Bronchial epithelial cell (primary cell): ENCODE data around the gene BCLAF3. TPM values are rescaled to one million over a fixed set of nuclear protein-coding genes. Genes with fewer than 3 reads are reported as not detected.

Experiments
- DNase-seq: peaks from one replicate; pipeline ENCODE4 v3.0.0-alpha.2; 2010; ENCODE audit warnings: low read depth
- FAIRE-seq: peaks from 2 replicates; lab custom pipeline; 2011; peaks lifted over from hg19 to GRCh38; lab: Jason Lieb, UNC
- H3K27me3 ChIP-seq: 2 replicates; pipeline ENCODE4 v1.5.1; 2011; ENCODE audit warnings: low read length; ENCODE audit not compliant: control insufficient read depth, insufficient read depth
- H3K36me3 ChIP-seq: 2 replicates; pipeline ENCODE4 v1.5.1; 2011; ENCODE audit warnings: low read length; ENCODE audit not compliant: control insufficient read depth, insufficient read depth
- H3K4me3 ChIP-seq: 2 replicates; pipeline ENCODE4 v1.5.1; 2011; ENCODE audit warnings: mild to moderate bottlenecking, low read depth, low read length, control low read depth
- total RNA-seq: library from RNA; depleted of rRNA; stranded (reverse); fragments of >200 nt; gene quantifications from 2 replicates; pipeline ENCODE4 v1.2.1, GENCODE V29; 2014
- TF ChIP-seq, protein P1 (sequence below): IDR thresholded peaks from 2 replicates; pipeline ENCODE4 v1.5.1; 2011; ENCODE audit warnings: mild to moderate bottlenecking, moderate library complexity, low read length, control low read depth, inconsistent platforms; ENCODE audit not compliant: insufficient read depth, severe bottlenecking

Gene BCLAF3
- total RNA-seq, 1 donor from 2014 or later = 3.4 TPM

DNA sequence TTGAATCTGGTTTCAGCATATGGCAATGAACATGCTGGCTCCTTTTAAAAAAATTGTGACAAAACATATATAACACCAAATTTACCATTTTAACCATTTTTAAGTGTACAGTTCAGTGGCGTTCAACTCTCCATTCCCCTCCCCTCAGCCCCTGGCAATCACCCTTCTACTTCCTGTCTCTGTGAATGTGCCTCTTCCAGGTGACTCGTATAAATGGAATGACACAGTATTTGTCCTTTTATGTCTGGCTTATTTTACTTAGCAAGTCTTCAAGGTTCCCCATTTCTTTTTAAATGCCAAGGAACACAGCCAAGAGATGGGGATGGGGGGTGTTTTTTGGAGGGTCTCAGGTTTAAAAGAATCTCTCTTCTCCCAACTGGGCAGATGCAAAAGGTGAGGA lies 35.4 kb upstream of the BCLAF3 start:
- H3K36me3 ChIP-seq = no peaks in the 10 kb centered on the region
- TF ChIP-seq, protein P1, sequence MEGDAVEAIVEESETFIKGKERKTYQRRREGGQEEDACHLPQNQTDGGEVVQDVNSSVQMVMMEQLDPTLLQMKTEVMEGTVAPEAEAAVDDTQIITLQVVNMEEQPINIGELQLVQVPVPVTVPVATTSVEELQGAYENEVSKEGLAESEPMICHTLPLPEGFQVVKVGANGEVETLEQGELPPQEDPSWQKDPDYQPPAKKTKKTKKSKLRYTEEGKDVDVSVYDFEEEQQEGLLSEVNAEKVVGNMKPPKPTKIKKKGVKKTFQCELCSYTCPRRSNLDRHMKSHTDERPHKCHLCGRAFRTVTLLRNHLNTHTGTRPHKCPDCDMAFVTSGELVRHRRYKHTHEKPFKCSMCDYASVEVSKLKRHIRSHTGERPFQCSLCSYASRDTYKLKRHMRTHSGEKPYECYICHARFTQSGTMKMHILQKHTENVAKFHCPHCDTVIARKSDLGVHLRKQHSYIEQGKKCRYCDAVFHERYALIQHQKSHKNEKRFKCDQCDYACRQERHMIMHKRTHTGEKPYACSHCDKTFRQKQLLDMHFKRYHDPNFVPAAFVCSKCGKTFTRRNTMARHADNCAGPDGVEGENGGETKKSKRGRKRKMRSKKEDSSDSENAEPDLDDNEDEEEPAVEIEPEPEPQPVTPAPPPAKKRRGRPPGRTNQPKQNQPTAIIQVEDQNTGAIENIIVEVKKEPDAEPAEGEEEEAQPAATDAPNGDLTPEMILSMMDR = no peak
- no peak for FAIRE-seq
- peak; percentile 33 for DNase-seq
- H3K27me3 ChIP-seq = no peaks in the 10 kb centered on the region
- H3K4me3 ChIP-seq = no peak overlapping the region

DNA sequence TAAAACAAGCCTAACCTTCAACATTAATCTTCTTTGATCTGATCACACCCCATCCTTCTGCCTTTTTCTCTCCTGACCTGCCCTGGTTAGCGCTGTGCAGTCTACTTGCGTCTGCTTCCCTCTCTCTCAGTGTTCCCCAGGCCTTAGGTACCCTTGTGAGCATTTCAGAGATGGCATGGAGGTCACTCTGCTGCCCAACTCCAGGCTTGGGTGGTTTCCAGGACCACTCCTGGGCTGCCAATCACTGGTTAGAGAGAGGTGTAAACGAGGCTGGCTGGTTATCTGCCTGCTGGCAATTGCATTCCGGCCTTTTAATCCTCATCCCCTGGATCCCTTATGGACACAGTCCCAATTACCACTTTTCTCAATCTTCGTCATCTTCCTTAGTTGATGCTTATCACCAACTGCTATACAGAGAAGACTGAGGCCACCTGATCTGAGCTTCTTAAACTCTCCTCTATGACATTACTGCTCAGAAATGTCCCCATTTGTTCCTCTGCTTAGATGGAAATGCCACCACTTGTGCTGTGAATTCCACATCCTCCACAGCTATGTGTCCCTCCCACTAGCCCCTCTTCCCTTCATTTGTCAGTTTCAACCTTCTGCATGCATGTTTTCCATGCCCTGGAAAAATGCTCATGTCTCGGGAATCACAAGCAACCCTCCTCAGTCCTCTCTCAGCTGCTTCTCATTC lies 29.0 kb upstream of the BCLAF3 start:
- H3K27me3 ChIP-seq = no peaks in the 10 kb centered on the region
- H3K36me3 ChIP-seq = no peaks in the 10 kb centered on the region
- TF ChIP-seq, protein P1 = no peak
- FAIRE-seq (peak; percentile 7), DNase-seq (no peak)
- H3K4me3 ChIP-seq = no peak overlapping the region

DNA sequence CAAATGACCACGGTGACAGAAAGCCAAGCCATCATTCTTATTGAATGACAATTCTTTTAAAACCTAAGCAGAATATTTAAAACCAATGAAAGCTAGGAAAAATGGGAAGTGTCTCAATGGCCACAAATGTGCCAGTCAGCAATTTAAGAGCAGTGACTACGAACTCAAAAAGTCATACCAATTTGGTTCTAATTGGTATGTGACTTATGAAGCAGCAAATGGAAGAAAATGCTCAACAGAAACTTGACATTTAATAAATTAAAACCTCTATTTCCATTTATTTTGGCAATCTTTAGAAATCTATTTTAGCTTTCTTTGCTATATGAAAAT lies 25.7 kb upstream of the BCLAF3 start:
- H3K4me3 ChIP-seq = no peak overlapping the region
- no peaks in the 10 kb centered on the region for H3K27me3 ChIP-seq
- TF ChIP-seq, protein P1 = no peak
- DNase-seq (no peak), FAIRE-seq (no peak)
- no peaks in the 10 kb centered on the region for H3K36me3 ChIP-seq

DNA sequence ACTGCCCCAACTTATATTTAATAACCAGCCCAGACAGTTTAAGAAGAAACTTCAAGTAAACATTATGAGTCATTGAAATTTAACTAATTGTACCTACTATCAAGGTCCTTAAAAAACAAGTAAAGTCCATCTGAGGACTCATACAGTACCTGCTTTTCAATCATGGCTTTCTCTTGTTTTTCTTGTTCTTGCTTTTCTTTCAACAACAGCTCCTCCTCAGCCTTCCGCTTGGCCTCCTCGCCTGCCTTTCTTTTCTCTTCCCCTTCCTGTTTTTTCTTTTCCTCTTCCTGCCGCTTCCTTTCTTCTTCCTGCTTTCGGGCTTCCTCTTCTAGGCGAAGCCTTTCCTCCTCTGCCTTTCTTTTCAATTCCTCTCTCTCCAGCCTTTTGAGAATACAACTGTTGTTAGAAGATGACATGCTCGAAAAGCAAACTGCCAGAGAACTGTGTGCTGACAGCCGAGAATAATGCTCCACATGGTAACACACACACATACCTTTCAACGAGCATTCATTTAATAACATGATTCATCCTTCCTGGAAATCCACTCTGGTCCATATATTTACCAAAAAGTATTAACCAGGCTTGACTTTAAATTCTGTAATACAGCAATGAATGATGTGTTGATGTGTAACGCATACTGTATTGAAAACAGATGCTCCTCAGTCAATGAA lies 25.2 kb upstream of the BCLAF3 start:
- Histone ChIP-seq H3K27me3 (no peaks in the 10 kb centered on the region), H3K36me3 (no peaks in the 10 kb centered on the region), H3K4me3 (no peak overlapping the region)
- FAIRE-seq (no peak), DNase-seq (no peak)
- TF ChIP-seq, protein P1 = no peak

DNA sequence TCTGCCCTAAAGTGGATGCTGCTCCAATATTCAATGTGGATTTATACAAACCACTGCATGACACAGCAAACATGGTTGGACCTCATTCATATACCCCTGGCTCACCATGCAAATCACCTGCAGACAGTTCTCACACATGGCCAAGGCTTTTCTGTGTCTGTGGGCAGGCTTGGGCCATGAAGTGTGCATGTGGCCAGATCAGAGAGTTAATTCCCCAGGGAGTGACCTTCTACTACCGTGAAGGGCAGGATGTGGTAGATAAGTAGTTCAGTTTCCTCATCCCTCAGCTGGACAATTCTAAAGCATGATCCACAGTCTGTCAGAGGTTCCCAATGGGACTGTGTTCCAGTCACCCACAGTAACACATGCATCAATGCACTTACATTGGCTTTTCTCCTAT lies 24.6 kb upstream of the BCLAF3 start:
- TF ChIP-seq, protein P1 = no peak
- Histone ChIP-seq H3K36me3 (no peaks in the 10 kb centered on the region), H3K27me3 (no peaks in the 10 kb centered on the region), H3K4me3 (no peak overlapping the region)
- no peak for FAIRE-seq
- no peak for DNase-seq
